ENCODE results near the gene SPATA22.

DNA sequence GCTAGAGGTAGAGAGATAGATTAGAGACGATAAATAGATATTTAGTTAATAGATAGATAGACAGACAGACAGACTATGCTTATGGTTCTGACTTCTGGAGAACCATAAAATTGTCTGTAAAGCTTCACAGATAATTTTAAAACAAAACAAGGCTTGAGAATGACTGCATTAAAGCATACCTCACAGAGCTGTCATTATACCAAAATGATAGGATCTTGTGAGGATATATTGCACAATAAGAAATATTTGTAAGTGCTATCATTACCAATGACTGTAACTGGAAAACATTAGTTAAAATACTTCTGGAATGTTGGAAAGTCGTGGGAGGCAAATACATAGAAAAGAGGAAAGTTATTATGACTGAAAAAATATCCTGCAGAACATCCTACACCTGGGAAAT lies 69.8 kb downstream of the SPATA22 start:
- no peak for TF ChIP-seq CTCF (conservative IDR thresholded peaks at IDR 0.05; ENCODE audit: low read depth, low read length)
- no peak for TF ChIP-seq MXI1 (IDR thresholded peaks at IDR 0.05; ENCODE audit: borderline replicate concordance, low read depth, low read length)
- no peak for TF ChIP-seq FOS (IDR thresholded peaks at IDR 0.05; ENCODE audit: low read depth, low read length)
- no peak for TF ChIP-seq CHD1 (IDR thresholded peaks at IDR 0.05; ENCODE audit: low read depth, low read length)
- TF ChIP-seq, protein P1, sequence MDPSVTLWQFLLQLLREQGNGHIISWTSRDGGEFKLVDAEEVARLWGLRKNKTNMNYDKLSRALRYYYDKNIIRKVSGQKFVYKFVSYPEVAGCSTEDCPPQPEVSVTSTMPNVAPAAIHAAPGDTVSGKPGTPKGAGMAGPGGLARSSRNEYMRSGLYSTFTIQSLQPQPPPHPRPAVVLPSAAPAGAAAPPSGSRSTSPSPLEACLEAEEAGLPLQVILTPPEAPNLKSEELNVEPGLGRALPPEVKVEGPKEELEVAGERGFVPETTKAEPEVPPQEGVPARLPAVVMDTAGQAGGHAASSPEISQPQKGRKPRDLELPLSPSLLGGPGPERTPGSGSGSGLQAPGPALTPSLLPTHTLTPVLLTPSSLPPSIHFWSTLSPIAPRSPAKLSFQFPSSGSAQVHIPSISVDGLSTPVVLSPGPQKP (IDR thresholded peaks at IDR 0.05; ENCODE audit: borderline replicate concordance, low read depth, low read length), result no peak
- TF ChIP-seq POLR2A (IDR thresholded peaks at IDR 0.05; ENCODE audit: low read depth, low read length), result no peak
- no peak for TF ChIP-seq MAZ (IDR thresholded peaks at IDR 0.05; ENCODE audit: borderline replicate concordance, low read depth, low read length)
- TF ChIP-seq RAD21 (IDR thresholded peaks at IDR 0.05; ENCODE audit: low read length), result no peak
- TF ChIP-seq USF2 (IDR thresholded peaks at IDR 0.05; ENCODE audit: low read depth, low read length), result no peak
- TF ChIP-seq RFX5 (IDR thresholded peaks at IDR 0.05; ENCODE audit: low read depth, low read length), result no peak

Measured in IMR-90 (cell line).